CD14-positive monocyte (primary cell): ENCODE measurements around the gene RNF40. TPM values are rescaled to one million over a fixed set of nuclear protein-coding genes. Genes with fewer than 3 reads are reported as not detected.
A peak's percentile ranks its signal among the peaks of the same experiment; 100 is the strongest.

Experiments used
- DNase-seq, 3 donors: peaks; one replicate each; pipeline ENCODE4 v3.0.0-alpha.2; 2011 to 2022
- H2AFZ ChIP-seq: 2 replicates; pipeline ENCODE4 v1.6.0; 2012; ENCODE audit warnings: mild to moderate bottlenecking, low read depth, low read length, inconsistent platforms; ENCODE audit not compliant: insufficient read depth, poor library complexity, severe bottlenecking
- H3K27ac ChIP-seq, 2 donors: 1 replicate in 1 of 2; 2 replicates in 1 of 2; pipeline ENCODE4 v1.5.1; 2012 to 2013; ENCODE audit warnings: low read length in 2 of 2, control low read depth in 1 of 2, inconsistent platforms in 1 of 2, low read depth in 1 of 2, mild to moderate bottlenecking in 1 of 2
- H3K27me3 ChIP-seq, 2 donors: one replicate each; pipeline versions ENCODE4 v1.6.0 to v1.6.1; 2011 to 2013; ENCODE audit warnings: low read length in 2 of 2; ENCODE audit not compliant: control insufficient read depth in 2 of 2, insufficient read depth in 2 of 2
- H3K36me3 ChIP-seq, 2 donors: replicated peaks in 1 of 2; 1 replicate in 1 of 2; 2 replicates in 1 of 2; pipeline versions ENCODE4 v1.5.1 to v1.6.1; 2012 to 2013; ENCODE audit warnings: low read length in 2 of 2, control low read depth in 1 of 2, inconsistent platforms in 1 of 2, mild to moderate bottlenecking in 1 of 2; ENCODE audit not compliant: insufficient read depth in 2 of 2, control insufficient read depth in 1 of 2
- H3K4me1 ChIP-seq, 2 donors: 1 replicate in 1 of 2; 2 replicates in 1 of 2; pipeline versions ENCODE4 v1.5.1 to v1.6.1; 2012 to 2013; ENCODE audit warnings: low read length in 2 of 2, control low read depth in 1 of 2, inconsistent platforms in 1 of 2, mild to moderate bottlenecking in 1 of 2, moderate library complexity in 1 of 2; ENCODE audit not compliant: insufficient read depth in 2 of 2, control insufficient read depth in 1 of 2
- H3K4me2 ChIP-seq: replicated peaks from 2 replicates; pipeline ENCODE3; 2012; ENCODE audit warnings: low read length, moderate library complexity, mild to moderate bottlenecking; ENCODE audit not compliant: poor library complexity, severe bottlenecking; ENCODE audit errors: extremely low read depth
- H3K4me3 ChIP-seq, 3 experiments: fragments of 200-600 bp in 1 of 3; sonication (generic) in 1 of 3; replicated peaks in 1 of 3; 1 replicate in 2 of 3; 2 replicates in 1 of 3; pipeline ENCODE4 v1.5.1; 2011 to 2013; ENCODE audit warnings: low read length in 3 of 3, mild to moderate bottlenecking in 3 of 3, control low read depth in 2 of 3, low read depth in 2 of 3, inconsistent platforms in 1 of 3, moderate library complexity in 1 of 3
- H3K79me2 ChIP-seq: 2 replicates; pipeline ENCODE4 v1.6.0; 2012; ENCODE audit warnings: mild to moderate bottlenecking, control low read depth, inconsistent platforms, low read length, moderate library complexity; ENCODE audit not compliant: insufficient read depth
- H3K9ac ChIP-seq: 2 replicates; pipeline ENCODE4 v1.6.0; 2017; ENCODE audit warnings: low read length, mild to moderate bottlenecking; ENCODE audit not compliant: insufficient read depth, poor library complexity, severe bottlenecking
- H3K9me3 ChIP-seq, 2 donors: replicated peaks in 1 of 2; 1 replicate in 1 of 2; 2 replicates in 1 of 2; pipeline versions ENCODE4 v1.5.1 to v1.6.1; 2012 to 2013; ENCODE audit warnings: low read length in 2 of 2, control low read depth in 1 of 2; ENCODE audit not compliant: control insufficient read depth in 1 of 2, insufficient read depth in 1 of 2
- H4K20me1 ChIP-seq: 2 replicates; pipeline ENCODE4 v1.6.0; 2012; ENCODE audit warnings: mild to moderate bottlenecking, low read length, control low read depth, moderate library complexity; ENCODE audit not compliant: insufficient read depth
- H3K27ac Mint-ChIP-seq, 7 donors: one replicate each; pipeline ENCODE4 v1.8.0; 2020; ENCODE audit warnings: mild to moderate bottlenecking in 7 of 7, mixed read lengths in 7 of 7, moderate library complexity in 6 of 7, inconsistent platforms in 2 of 7
- H3K27me3 Mint-ChIP-seq, 3 donors: one replicate each; pipeline ENCODE4 v1.8.0; 2021 to 2022; ENCODE audit warnings: low read depth in 3 of 3, mild to moderate bottlenecking in 3 of 3, mixed read lengths in 3 of 3, moderate library complexity in 3 of 3, inconsistent platforms in 1 of 3
- H3K36me3 Mint-ChIP-seq, 2 donors: one replicate each; pipeline ENCODE4 v1.8.0; 2020; ENCODE audit warnings: mixed read lengths in 2 of 2, inconsistent platforms in 1 of 2, mild to moderate bottlenecking in 1 of 2
- H3K4me1 Mint-ChIP-seq: one replicate; pipeline ENCODE4 v1.8.0; 2020; ENCODE audit warnings: mild to moderate bottlenecking, mixed read lengths
- H3K4me3 Mint-ChIP-seq, 2 donors: one replicate each; pipeline ENCODE4 v1.8.0; 2020; ENCODE audit warnings: mild to moderate bottlenecking in 2 of 2, mixed read lengths in 2 of 2, moderate library complexity in 1 of 2
- H3K9me3 Mint-ChIP-seq, 7 donors: one replicate each; pipeline ENCODE4 v1.8.0; 2020 to 2022; ENCODE audit warnings: mixed read lengths in 7 of 7, mild to moderate bottlenecking in 6 of 7, moderate library complexity in 6 of 7, inconsistent platforms in 2 of 7
- CTCF ChIP-seq: fragments of 200-600 bp; IDR thresholded peaks from one replicate; pipeline ENCODE4 v1.8.0; 2022; ENCODE audit warnings: antibody characterized with exemption, mild to moderate bottlenecking
- WGBS: methylation state at CpG from one replicate; pipeline ENCODE4 v1.1.5; 2013; ENCODE audit warnings: missing lambda C conversion rate; ENCODE audit not compliant: insufficient coverage; 5-methylcytosine and 5-hydroxymethylcytosine counted together
- intact Hi-C, 2 donors: fragments of 100-400 bp; cut with micrococcal nuclease; formaldehyde crosslinking; loops; one replicate each; pipeline versions ENCODE4 v1.15.0 to v1.15.1; 2023
- polyA plus RNA-seq, 3 donors: library from polyadenylated mRNA; depleted of rRNA in 1 of 3; unstranded in 2 of 3; stranded (reverse) in 1 of 3; fragments of 300-500 nt in 2 of 3; fragments of >200 nt in 1 of 3; fragmentation: Illumina TruSeq in 2 of 3; gene quantifications; 1 replicate in 2 of 3; 2 replicates in 1 of 3; pipeline ENCODE4 v1.2.3, GENCODE V29; 2012 to 2021

RNF40 gene
- polyA plus RNA-seq, 3 donors, result 14.8 to 53.5 (median 34.9) TPM

DNA sequence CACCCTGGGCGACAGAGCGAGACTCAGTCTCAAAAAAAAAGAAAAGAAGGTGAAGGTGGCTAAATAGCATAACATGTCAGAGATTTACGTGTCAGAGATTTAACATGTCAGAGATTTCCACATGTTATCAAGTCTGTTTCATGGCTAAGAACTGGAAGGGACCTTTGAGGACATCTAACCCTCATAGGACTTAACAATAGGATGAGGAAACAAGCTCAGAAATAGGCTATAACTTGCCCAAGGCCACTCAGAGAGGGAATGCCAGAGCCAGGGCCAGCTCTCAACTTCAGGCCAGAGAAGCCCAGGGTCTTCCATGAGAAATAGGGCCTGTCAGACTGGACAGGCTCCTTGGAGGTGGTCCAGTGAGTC, 51.7 kb downstream of the RNF40 start:
- no peak for TF ChIP-seq CTCF

GRCh38 chr16:30816769-30817168, 54.6 kb downstream of the RNF40 start:
- Mint-ChIP-seq H3K27me3 (peaks cover 2% of the 10 kb centered on the region in 3 donors), H3K4me3 (no peak overlapping the region), H3K9me3 (peaks cover 0 to 7% (median 2%) of the 10 kb centered on the region in 7 donors), H3K36me3 (no peaks in the 10 kb centered on the region), H3K4me1 (peaks cover 27% of the 10 kb centered on the region), H3K27ac (no peak overlapping the region)
- no peak for TF ChIP-seq CTCF
- no CpG with 5 or more reads among the region's 2 CpGs for WGBS
- Histone ChIP-seq H3K36me3 (no peaks in the 10 kb centered on the region), H4K20me1 (no peaks in the 10 kb centered on the region), H3K9me3 (peaks cover 0 to under 1% of the 10 kb centered on the region in 2 donors), H3K4me3 (no peak overlapping the region), H3K27me3 (no peaks in the 10 kb centered on the region), H3K4me1 (peaks cover 26 to 31% of the 10 kb centered on the region in 2 donors), H3K27ac (no peak overlapping the region), H2AFZ (no peak overlapping the region), H3K79me2 (no peaks in the 10 kb centered on the region), H3K9ac (no peak overlapping the region), H3K4me2 (no peak overlapping the region)
- intact Hi-C loops, result loop anchor here in 1 of 2 donors (10.0 kb wide), 1 partner anchor 102 kb away; no protein-coding TSS in a partner anchor
- no peak for DNase-seq

More for the DNA sequence above, 51.7 kb downstream of the RNF40 start:
- H3K9ac ChIP-seq, result peak overlapping the region; percentile 73
- H3K27me3 ChIP-seq, result no peaks in the 10 kb centered on the region
- peak overlapping the region; percentile 46 to 83 (median 55) for H3K4me3 ChIP-seq
- 100% methylated on average over 2 of the region's 3 CpGs for WGBS
- H3K79me2 ChIP-seq, result no peaks in the 10 kb centered on the region
- Mint-ChIP-seq H3K4me3 (peak overlapping the region; percentile 82 to 91), H3K27ac (peak overlapping the region; percentile 83 to 93 (median 90)), H3K36me3 (no peaks in the 10 kb centered on the region), H3K27me3 (peaks cover 0 to 2% (median 2%) of the 10 kb centered on the region in 3 donors), H3K4me1 (peaks cover 30% of the 10 kb centered on the region), H3K9me3 (peaks cover 0 to 6% (median 0%) of the 10 kb centered on the region in 7 donors)
- peak overlapping the region; percentile 91 for H3K4me2 ChIP-seq
- H3K4me1 ChIP-seq, result peaks cover 26 to 33% of the 10 kb centered on the region in 2 donors
- DNase-seq, result no peak
- H3K27ac ChIP-seq, result peak overlapping the region; percentile 61 to 89
- H4K20me1 ChIP-seq, result no peaks in the 10 kb centered on the region
- intact Hi-C loops, result loop anchor here (5.0 to 10.0 kb wide), 2 partner anchors 99 to 183 kb away; no protein-coding TSS in a partner anchor
- H3K36me3 ChIP-seq, result no peaks in the 10 kb centered on the region
- H3K9me3 ChIP-seq, result no peaks in the 10 kb centered on the region
- peak overlapping the region; percentile 97 for H2AFZ ChIP-seq
